GM23248 (cell line): ENCODE results near the gene P3H4.

ENCODE experiments used
- EZH2 ChIP-seq: fragments of 200-600 bp; sonication (generic); IDR thresholded peaks from 2 replicates; pipeline ENCODE4 v1.6.1; 2018; ENCODE audit warnings: antibody characterized with exemption, mild to moderate bottlenecking; ENCODE audit not compliant: insufficient read depth, poor library complexity, severe bottlenecking
- EZH2phosphoT487 ChIP-seq: fragments of 200-600 bp; sonication (generic); IDR thresholded peaks from 2 replicates; pipeline ENCODE4 v1.6.1; 2018; ENCODE audit warnings: antibody characterized with exemption, moderate library complexity, mild to moderate bottlenecking, low read depth; ENCODE audit not compliant: insufficient read depth

- no peak for TF ChIP-seq EZH2phosphoT487
- no peak for TF ChIP-seq EZH2
Observed at GRCh38 chr17:41823580-41823979, 11.8 kb upstream of the P3H4 start.
